CD14-positive monocyte (primary cell): Measurements from ENCODE around the gene FAM24B. TPM values are rescaled to one million over a fixed set of nuclear protein-coding genes. Genes with fewer than 3 reads are reported as not detected.

ENCODE experiments used
- DNase-seq, 3 donors: peaks; one replicate each; pipeline ENCODE4 v3.0.0-alpha.2; 2011 to 2022
- H2AFZ ChIP-seq: 2 replicates; pipeline ENCODE4 v1.6.0; 2012; ENCODE audit warnings: mild to moderate bottlenecking, low read depth, low read length, inconsistent platforms; ENCODE audit not compliant: insufficient read depth, poor library complexity, severe bottlenecking
- H3K27ac ChIP-seq, 2 donors: 1 replicate in 1 of 2; 2 replicates in 1 of 2; pipeline ENCODE4 v1.5.1; 2012 to 2013; ENCODE audit warnings: low read length in 2 of 2, control low read depth in 1 of 2, inconsistent platforms in 1 of 2, low read depth in 1 of 2, mild to moderate bottlenecking in 1 of 2
- H3K27me3 ChIP-seq, 2 donors: one replicate each; pipeline versions ENCODE4 v1.6.0 to v1.6.1; 2011 to 2013; ENCODE audit warnings: low read length in 2 of 2; ENCODE audit not compliant: control insufficient read depth in 2 of 2, insufficient read depth in 2 of 2
- H3K36me3 ChIP-seq, 2 donors: replicated peaks in 1 of 2; 1 replicate in 1 of 2; 2 replicates in 1 of 2; pipeline versions ENCODE4 v1.5.1 to v1.6.1; 2012 to 2013; ENCODE audit warnings: low read length in 2 of 2, control low read depth in 1 of 2, inconsistent platforms in 1 of 2, mild to moderate bottlenecking in 1 of 2; ENCODE audit not compliant: insufficient read depth in 2 of 2, control insufficient read depth in 1 of 2
- H3K4me1 ChIP-seq, 2 donors: 1 replicate in 1 of 2; 2 replicates in 1 of 2; pipeline versions ENCODE4 v1.5.1 to v1.6.1; 2012 to 2013; ENCODE audit warnings: low read length in 2 of 2, control low read depth in 1 of 2, inconsistent platforms in 1 of 2, mild to moderate bottlenecking in 1 of 2, moderate library complexity in 1 of 2; ENCODE audit not compliant: insufficient read depth in 2 of 2, control insufficient read depth in 1 of 2
- H3K4me2 ChIP-seq: replicated peaks from 2 replicates; pipeline ENCODE3; 2012; ENCODE audit warnings: low read length, moderate library complexity, mild to moderate bottlenecking; ENCODE audit not compliant: poor library complexity, severe bottlenecking; ENCODE audit errors: extremely low read depth
- H3K4me3 ChIP-seq, 3 experiments: fragments of 200-600 bp in 1 of 3; sonication (generic) in 1 of 3; replicated peaks in 1 of 3; 1 replicate in 2 of 3; 2 replicates in 1 of 3; pipeline ENCODE4 v1.5.1; 2011 to 2013; ENCODE audit warnings: low read length in 3 of 3, mild to moderate bottlenecking in 3 of 3, control low read depth in 2 of 3, low read depth in 2 of 3, inconsistent platforms in 1 of 3, moderate library complexity in 1 of 3
- H3K79me2 ChIP-seq: 2 replicates; pipeline ENCODE4 v1.6.0; 2012; ENCODE audit warnings: mild to moderate bottlenecking, control low read depth, inconsistent platforms, low read length, moderate library complexity; ENCODE audit not compliant: insufficient read depth
- H3K9ac ChIP-seq: 2 replicates; pipeline ENCODE4 v1.6.0; 2017; ENCODE audit warnings: low read length, mild to moderate bottlenecking; ENCODE audit not compliant: insufficient read depth, poor library complexity, severe bottlenecking
- H3K9me3 ChIP-seq, 2 donors: replicated peaks in 1 of 2; 1 replicate in 1 of 2; 2 replicates in 1 of 2; pipeline versions ENCODE4 v1.5.1 to v1.6.1; 2012 to 2013; ENCODE audit warnings: low read length in 2 of 2, control low read depth in 1 of 2; ENCODE audit not compliant: control insufficient read depth in 1 of 2, insufficient read depth in 1 of 2
- H4K20me1 ChIP-seq: 2 replicates; pipeline ENCODE4 v1.6.0; 2012; ENCODE audit warnings: mild to moderate bottlenecking, low read length, control low read depth, moderate library complexity; ENCODE audit not compliant: insufficient read depth
- H3K27ac Mint-ChIP-seq, 7 donors: one replicate each; pipeline ENCODE4 v1.8.0; 2020; ENCODE audit warnings: mild to moderate bottlenecking in 7 of 7, mixed read lengths in 7 of 7, moderate library complexity in 6 of 7, inconsistent platforms in 2 of 7
- H3K27me3 Mint-ChIP-seq, 3 donors: one replicate each; pipeline ENCODE4 v1.8.0; 2021 to 2022; ENCODE audit warnings: low read depth in 3 of 3, mild to moderate bottlenecking in 3 of 3, mixed read lengths in 3 of 3, moderate library complexity in 3 of 3, inconsistent platforms in 1 of 3
- H3K36me3 Mint-ChIP-seq, 2 donors: one replicate each; pipeline ENCODE4 v1.8.0; 2020; ENCODE audit warnings: mixed read lengths in 2 of 2, inconsistent platforms in 1 of 2, mild to moderate bottlenecking in 1 of 2
- H3K4me1 Mint-ChIP-seq: one replicate; pipeline ENCODE4 v1.8.0; 2020; ENCODE audit warnings: mild to moderate bottlenecking, mixed read lengths
- H3K4me3 Mint-ChIP-seq, 2 donors: one replicate each; pipeline ENCODE4 v1.8.0; 2020; ENCODE audit warnings: mild to moderate bottlenecking in 2 of 2, mixed read lengths in 2 of 2, moderate library complexity in 1 of 2
- H3K9me3 Mint-ChIP-seq, 7 donors: one replicate each; pipeline ENCODE4 v1.8.0; 2020 to 2022; ENCODE audit warnings: mixed read lengths in 7 of 7, mild to moderate bottlenecking in 6 of 7, moderate library complexity in 6 of 7, inconsistent platforms in 2 of 7
- WGBS: methylation state at CpG from one replicate; pipeline ENCODE4 v1.1.5; 2013; ENCODE audit warnings: missing lambda C conversion rate; ENCODE audit not compliant: insufficient coverage; 5-methylcytosine and 5-hydroxymethylcytosine counted together
- intact Hi-C, 2 donors: fragments of 100-400 bp; cut with micrococcal nuclease; formaldehyde crosslinking; loops; one replicate each; pipeline versions ENCODE4 v1.15.0 to v1.15.1; 2023
- polyA plus RNA-seq, 3 donors: library from polyadenylated mRNA; depleted of rRNA in 1 of 3; unstranded in 2 of 3; stranded (reverse) in 1 of 3; fragments of 300-500 nt in 2 of 3; fragments of >200 nt in 1 of 3; fragmentation: Illumina TruSeq in 2 of 3; gene quantifications; 1 replicate in 2 of 3; 2 replicates in 1 of 3; pipeline ENCODE4 v1.2.3, GENCODE V29; 2012 to 2021
- TF ChIP-seq, protein P1 (sequence below): fragments of 200-600 bp; IDR thresholded peaks from one replicate; pipeline ENCODE4 v1.8.0; 2022; ENCODE audit warnings: antibody characterized with exemption, mild to moderate bottlenecking

The FAM24B gene
- polyA plus RNA-seq, 3 donors: 0.64 to 3.3 (median 2.3) TPM

- Mint-ChIP-seq H3K9me3 (peaks cover 0 to 1% (median 0%) of the 10 kb centered on the region in 7 donors), H3K27ac (no peak overlapping the region), H3K4me1 (no peaks in the 10 kb centered on the region), H3K4me3 (no peak overlapping the region), H3K27me3 (no peaks in the 10 kb centered on the region), H3K36me3 (peaks cover 18 to 24% of the 10 kb centered on the region in 2 donors)
- WGBS: no CpG with 5 or more reads among the region's 1 CpG
- Histone ChIP-seq H3K79me2 (no peaks in the 10 kb centered on the region), H3K36me3 (peaks cover 0 to 13% of the 10 kb centered on the region in 2 donors), H3K27me3 (no peaks in the 10 kb centered on the region), H2AFZ (no peak overlapping the region), H3K4me3 (no peak overlapping the region), H3K4me1 (no peaks in the 10 kb centered on the region), H3K4me2 (no peak overlapping the region), H3K27ac (no peak overlapping the region), H3K9ac (no peak overlapping the region), H4K20me1 (no peaks in the 10 kb centered on the region), H3K9me3 (no peaks in the 10 kb centered on the region)
- no peak for DNase-seq
- TF ChIP-seq, protein P1, sequence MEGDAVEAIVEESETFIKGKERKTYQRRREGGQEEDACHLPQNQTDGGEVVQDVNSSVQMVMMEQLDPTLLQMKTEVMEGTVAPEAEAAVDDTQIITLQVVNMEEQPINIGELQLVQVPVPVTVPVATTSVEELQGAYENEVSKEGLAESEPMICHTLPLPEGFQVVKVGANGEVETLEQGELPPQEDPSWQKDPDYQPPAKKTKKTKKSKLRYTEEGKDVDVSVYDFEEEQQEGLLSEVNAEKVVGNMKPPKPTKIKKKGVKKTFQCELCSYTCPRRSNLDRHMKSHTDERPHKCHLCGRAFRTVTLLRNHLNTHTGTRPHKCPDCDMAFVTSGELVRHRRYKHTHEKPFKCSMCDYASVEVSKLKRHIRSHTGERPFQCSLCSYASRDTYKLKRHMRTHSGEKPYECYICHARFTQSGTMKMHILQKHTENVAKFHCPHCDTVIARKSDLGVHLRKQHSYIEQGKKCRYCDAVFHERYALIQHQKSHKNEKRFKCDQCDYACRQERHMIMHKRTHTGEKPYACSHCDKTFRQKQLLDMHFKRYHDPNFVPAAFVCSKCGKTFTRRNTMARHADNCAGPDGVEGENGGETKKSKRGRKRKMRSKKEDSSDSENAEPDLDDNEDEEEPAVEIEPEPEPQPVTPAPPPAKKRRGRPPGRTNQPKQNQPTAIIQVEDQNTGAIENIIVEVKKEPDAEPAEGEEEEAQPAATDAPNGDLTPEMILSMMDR: no peak
- intact Hi-C loops: no loop called here
Observed at GRCh38 chr10:122856902-122857301, 22.5 kb downstream of the FAM24B start.

- Mint-ChIP-seq H3K4me1 (no peaks in the 10 kb centered on the region), H3K9me3 (peaks cover 0 to 1% (median 0%) of the 10 kb centered on the region in 7 donors), H3K4me3 (no peak overlapping the region), H3K27ac (no peak overlapping the region), H3K36me3 (peaks cover 18 to 29% of the 10 kb centered on the region in 2 donors), H3K27me3 (no peaks in the 10 kb centered on the region)
- no peaks in the 10 kb centered on the region for H4K20me1 ChIP-seq
- DNase-seq: no peak
- no peak overlapping the region for H3K4me3 ChIP-seq
- H2AFZ ChIP-seq: no peak overlapping the region
- intact Hi-C loops: no loop called here
- H3K27ac ChIP-seq: no peak overlapping the region
- H3K27me3 ChIP-seq: no peaks in the 10 kb centered on the region
- no peak overlapping the region for H3K9ac ChIP-seq
- no peaks in the 10 kb centered on the region for H3K79me2 ChIP-seq
- H3K36me3 ChIP-seq: peaks cover 0 to 13% of the 10 kb centered on the region in 2 donors
- no peaks in the 10 kb centered on the region for H3K9me3 ChIP-seq
- 93% methylated on average over 3 of the region's 3 CpGs for WGBS
- TF ChIP-seq, protein P1: no peak
- H3K4me2 ChIP-seq: no peak overlapping the region
- H3K4me1 ChIP-seq: no peaks in the 10 kb centered on the region
Observed at GRCh38 chr10:122855745-122856144, 23.6 kb downstream of the FAM24B start.
